SW480 (cell line): ENCODE data around the gene ABCA10.
"Not testable (repeated sequence)": the region's sequence is repeated elsewhere in the genome, so short reads cannot be mapped to it uniquely, and the experiment has no call there.

Experiments
- DNase-seq: peaks from one replicate; pipeline ENCODE4 v3.0.0-alpha.2; 2016; ENCODE audit warnings: low spot score

The ABCA10 gene

GRCh38 chr17:69223809-69224208, 4.8 kb downstream of the ABCA10 start:
- no peak for DNase-seq

- DNase-seq, result no peak
Measured at GRCh38 chr17:69222707-69223258, 5.8 kb downstream of the ABCA10 start.

GRCh38 chr17:69220098-69220497, 8.5 kb downstream of the ABCA10 start:
- no peak for DNase-seq

GRCh38 chr17:69218986-69219385, 9.6 kb downstream of the ABCA10 start:
- no peak for DNase-seq

GRCh38 chr17:69213059-69213813, 15.4 kb downstream of the ABCA10 start:
- DNase-seq, result no peak

DNA sequence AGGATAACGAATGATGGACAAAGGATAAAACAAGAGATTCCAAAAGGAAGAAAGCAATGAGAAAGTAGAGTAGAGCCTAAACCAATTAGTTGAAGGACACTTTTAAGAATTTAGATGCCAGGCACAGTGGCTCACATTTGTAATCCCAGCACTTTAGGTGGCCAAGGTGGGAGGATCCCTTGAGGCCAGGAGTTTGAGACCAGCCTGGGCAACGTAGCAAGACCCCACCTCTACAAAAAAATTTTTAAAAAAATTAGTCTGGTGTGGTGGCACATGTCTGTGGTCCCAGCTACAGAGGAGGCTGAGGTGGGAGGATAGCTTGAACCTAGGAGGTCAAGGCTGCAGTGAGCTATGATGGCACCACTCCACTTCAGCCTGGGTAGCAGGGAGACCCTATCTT, 20.0 kb downstream of the ABCA10 start:
- no peak for DNase-seq

DNA sequence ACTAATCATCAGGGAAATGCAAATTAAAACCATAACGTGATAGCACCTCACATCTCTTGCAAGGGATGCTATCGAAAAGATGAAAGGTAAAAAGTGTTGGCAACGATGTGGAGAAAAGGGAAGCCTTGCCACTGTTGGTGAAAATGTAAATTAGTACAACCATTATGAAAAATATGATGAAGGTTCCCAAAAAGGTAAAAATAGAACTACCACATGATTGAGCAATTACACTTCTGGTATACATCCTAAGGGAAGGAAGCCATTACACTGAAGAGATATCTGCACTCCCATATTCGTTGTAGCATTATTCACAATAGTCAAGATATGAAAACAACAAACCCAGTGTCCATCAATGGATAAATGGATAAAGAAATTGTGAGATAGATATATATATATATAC, 21.5 kb downstream of the ABCA10 start:
- no peak for DNase-seq

GRCh38 chr17:69198238-69198637, 30.4 kb downstream of the ABCA10 start:
- no peak for DNase-seq

- not testable (repeated sequence) for DNase-seq
Measured at GRCh38 chr17:69196105-69196653, 32.4 kb downstream of the ABCA10 start.

GRCh38 chr17:69192754-69193153, 35.9 kb downstream of the ABCA10 start:
- DNase-seq, result no peak

GRCh38 chr17:69188796-69189195, 39.8 kb downstream of the ABCA10 start:
- no peak for DNase-seq

DNA sequence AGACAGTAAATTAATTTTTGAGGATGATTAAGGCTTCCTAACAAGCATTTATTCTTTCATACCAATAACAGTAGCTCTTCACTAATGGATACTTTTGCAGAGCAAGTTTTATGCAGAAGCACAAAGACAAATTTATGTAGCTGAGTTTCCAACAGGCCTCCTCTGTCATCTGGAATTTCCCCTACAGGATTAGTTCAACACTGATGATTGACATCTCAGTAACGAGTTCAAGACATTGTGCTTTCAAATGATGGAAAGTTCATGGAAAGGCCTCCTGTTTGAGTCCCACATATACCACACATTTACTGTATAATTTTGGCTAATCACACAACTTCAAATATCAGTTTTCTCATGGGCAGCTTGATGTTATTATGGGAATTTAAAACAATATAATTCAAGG, 40.6 kb downstream of the ABCA10 start:
- DNase-seq, result no peak

- DNase-seq, result no peak
Measured at GRCh38 chr17:69187294-69187693, 41.3 kb downstream of the ABCA10 start.

DNA sequence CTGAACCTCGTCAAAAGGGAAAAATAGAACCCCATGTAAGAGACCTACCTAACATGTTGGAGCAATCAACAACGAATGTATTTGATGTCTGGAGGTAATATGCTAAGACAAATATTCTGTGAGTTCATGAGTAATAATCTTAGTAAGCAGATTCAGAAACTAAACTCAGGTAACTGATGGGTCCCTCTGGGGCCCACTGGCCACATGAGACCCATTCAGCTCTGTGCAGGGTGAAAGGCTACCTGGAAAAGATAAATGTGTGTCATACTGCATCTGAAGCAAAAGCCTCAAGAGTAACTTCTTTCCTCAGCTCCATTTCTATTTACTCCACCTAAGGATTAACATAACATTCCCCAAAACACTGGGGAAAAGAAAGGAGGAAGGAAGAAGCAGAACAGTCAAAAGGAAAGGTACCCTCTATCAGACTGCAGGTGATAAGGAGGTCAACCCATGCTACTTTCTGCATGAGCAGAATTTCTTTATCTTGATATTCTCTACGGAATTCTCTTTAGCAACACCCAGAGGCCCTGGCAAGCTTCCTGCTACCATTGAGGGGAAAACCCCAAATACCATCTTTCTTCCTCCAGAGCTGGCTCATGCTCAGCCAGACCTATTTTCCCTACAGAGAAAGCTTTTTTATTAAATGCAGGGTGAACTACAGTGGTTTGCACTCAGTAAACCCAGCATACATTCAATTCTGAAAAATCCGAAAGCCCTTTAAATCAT, 49.2 kb downstream of the ABCA10 start:
- no peak for DNase-seq

- no peak for DNase-seq
Measured at GRCh38 chr17:69176457-69176795, 52.2 kb downstream of the ABCA10 start.

- peak; percentile 77 for DNase-seq
Measured at GRCh38 chr17:69175625-69176456, 52.8 kb downstream of the ABCA10 start.

DNA sequence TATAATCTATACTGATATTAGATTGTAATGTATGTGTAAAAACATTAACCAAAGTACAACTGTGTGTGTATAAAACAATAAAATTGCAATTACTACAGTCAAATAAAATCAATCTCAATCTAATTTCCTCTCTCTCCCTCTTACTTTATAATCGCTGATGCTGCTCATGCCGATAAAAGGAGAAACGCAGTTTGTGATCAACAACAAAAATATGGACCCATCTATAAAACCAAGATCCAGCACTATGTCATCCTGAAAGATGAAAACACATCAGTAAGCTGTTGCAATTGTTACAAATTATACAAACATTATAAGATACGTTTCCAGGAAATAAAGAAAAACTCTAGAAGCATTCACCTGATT, 53.4 kb downstream of the ABCA10 start:
- DNase-seq, result no peak

GRCh38 chr17:69173118-69173517, 55.5 kb downstream of the ABCA10 start:
- no peak for DNase-seq

DNA sequence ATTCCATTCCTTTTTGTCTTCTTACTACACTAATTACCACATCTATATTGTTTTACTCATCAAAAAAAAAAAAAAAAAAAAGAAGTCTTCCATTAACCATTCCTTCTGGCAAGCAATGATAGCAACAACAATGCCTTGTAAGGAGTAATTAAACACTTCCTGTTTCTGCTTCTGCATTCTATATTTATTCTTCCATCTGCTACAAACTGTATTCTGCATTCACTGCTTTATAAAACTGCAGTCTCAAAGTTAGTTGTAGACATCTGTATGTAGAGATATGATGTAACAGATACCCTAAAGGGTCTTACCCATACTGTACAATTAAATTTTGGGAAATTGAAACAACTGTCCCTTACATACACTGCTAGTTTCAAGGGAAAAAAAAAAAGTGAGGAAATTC, 58.2 kb downstream of the ABCA10 start:
- DNase-seq, result no peak

DNA sequence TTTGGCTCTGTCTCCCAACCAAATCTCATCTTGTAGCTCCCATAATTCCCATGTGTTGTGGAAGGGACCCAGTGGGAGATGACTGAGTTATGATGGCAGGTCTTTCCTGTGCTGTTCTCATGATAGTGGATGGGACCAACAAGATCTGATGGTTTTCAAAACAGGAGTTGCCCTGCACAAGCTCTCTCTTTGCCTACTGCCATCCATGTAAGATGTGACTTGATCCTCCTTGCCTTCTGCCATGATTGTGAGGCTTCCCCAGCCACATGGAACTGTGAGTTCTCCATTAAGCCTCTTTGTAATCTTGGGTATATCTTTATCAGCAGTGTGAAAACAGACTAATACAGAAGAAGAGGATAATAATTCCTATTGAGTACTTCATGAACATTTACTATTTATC, 60.0 kb downstream of the ABCA10 start:
- DNase-seq, result not testable (repeated sequence)

- no peak for DNase-seq
Measured at GRCh38 chr17:69166957-69167356, 61.7 kb downstream of the ABCA10 start.

DNA sequence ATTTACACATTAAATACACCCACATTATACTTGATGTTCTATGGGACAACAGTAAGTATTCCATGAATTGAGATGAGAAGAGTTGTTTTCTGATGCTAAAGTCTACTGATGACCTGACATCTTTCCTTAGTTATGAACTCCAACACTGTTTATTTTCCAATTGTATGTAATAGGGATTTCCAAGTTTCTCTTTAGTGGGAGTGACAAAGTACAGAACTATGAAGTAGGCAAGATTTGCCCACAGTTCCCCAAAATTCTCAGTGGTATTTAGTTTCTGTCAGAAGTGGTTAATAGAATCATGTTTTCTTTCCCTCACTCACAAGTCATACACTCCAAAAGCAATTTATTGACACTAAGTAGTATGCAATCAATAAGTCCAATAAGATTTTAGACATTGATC, 64.4 kb downstream of the ABCA10 start:
- DNase-seq, result no peak
